SW 1271 (cell line): ENCODE results near the gene CEBPB.
"Not testable (repeated sequence)": the region's sequence is repeated elsewhere in the genome, so short reads cannot be mapped to it uniquely, and the experiment has no call there.

Experiments
- DNase-seq, 2 experiments: peaks; one replicate each; lab custom pipeline; 2025; lab: John Stamatoyannopoulos, UW

Gene CEBPB

DNA sequence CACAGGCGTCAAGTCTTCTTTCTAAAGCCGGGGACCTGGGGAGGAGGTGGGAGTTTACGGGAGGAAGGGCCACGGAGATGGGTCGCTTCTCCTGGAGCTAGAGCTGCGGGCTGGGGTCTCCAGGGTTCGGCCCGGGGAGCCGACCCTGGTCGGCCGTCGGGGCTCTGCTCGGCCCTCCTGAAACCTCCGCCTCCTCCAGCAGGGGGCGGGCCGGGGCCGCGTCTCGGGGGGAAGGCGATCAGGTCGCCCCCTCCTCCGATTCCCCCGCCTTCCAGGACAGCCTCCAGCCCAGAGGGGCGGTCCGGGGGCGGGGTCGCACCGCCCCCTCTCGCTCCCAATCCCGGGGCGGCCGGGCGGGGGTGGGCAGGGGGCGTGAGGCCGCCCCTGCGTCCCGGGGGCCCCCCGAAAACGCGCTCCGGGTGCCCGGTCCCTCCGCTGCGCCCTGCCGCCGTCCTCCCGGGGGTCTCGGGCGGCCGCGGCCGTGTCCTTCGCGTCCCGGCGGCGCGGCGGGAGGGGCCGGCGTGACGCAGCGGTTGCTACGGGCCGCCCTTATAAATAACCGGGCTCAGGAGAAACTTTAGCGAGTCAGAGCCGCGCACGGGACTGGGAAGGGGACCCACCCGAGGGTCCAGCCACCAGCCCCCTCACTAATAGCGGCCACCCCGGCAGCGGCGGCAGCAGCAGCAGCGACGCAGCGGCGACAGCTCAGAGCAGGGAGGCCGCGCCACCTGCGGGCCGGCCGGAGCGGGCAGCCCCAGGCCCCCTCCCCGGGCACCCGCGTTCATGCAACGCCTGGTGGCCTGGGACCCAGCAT lies at the start of gene CEBPB:
Gene CEBPB, plus strand, starts transcription at position 580 of the 814 bp plus-strand sequence. Its CDS starts 204 bp downstream, at position 784.
- DNase-seq = peak; percentile 73 to 91

DNA sequence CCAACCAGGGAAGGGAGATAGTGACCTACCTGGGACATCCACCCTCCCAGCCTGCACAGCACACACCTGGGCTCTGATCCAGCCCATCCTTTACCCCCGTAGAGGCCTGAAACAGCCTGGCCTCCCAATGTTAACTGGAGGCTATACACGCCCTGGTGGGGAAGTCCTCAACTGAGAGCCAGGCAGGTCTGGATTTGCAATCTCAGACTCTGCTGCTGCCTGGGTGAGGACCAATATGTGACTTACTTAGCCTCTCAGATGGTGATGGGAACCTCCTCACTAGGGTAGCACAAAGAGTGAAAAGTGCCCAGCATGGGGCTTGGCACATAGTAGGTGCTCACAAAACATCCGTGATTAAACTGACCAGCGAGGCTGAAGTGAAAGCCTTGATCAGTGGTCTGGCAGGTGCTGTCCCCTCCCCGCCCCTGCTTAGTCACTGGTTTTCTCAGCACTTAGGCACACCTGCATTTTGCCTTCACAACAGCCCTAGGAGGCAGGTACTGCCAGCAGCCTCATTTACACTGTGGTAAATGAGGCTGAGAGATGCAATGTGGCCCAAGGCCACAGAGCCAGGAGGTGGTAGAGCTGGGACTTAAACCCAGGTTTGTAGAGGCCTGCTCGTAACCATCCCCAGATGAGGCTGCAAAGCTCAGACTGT lies 49.5 kb upstream of the CEBPB start:
- DNase-seq = no peak

DNA sequence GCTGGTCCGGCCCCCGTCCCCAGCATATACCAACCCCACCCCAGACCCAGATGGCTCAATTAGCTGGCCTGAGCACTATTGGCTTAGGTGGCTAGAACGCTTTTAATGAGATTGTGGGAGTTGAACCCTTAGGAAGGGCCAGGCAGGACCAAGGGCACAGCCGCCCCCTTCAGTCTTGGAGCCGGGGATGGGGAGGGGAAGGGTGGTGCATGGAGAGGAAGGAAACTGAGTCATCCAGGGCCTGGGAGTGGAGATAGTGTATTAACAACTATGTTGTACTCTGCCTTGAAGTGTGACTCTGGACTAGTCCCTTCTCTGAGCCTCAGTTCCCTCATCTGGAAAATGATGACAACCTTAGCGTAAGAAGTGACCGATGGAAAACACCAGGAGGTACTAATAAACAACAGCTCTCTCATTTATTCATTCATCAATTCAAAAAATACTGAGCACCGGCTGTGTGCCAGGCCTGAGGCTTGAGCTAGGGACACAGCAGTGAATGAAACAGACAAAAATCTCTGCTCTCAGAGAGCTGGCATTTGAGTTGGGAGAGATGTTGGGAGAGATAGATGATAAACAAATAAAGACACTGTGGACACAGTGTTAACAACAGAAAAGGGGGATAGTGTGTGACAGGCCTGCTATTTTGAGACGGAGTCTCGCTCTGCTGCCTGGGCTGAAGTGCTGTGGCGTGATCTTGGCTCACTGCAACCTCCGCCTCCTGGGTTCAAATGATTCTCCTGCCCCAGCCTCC lies 48.6 kb upstream of the CEBPB start:
- no peak for DNase-seq

DNA sequence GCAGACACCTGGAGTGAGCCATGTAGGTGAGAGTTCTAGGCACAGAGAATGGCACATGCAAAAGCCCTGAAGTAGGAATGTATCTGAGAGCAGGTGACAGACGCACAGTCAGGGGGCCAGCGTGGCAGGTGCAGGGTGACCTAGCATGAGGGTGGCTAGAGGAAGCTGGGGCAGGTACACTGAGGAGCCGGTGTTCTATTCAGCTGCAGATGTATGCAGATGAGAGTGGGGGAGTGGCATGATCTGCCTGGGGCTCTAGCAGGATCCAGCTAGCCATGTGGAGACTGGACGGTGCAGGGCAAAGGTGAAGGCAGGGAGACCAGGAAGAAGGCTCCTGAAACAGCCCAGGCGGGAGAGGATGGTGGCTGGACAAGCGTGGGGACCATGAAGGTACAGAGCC lies 47.8 kb upstream of the CEBPB start:
- DNase-seq = no peak

DNA sequence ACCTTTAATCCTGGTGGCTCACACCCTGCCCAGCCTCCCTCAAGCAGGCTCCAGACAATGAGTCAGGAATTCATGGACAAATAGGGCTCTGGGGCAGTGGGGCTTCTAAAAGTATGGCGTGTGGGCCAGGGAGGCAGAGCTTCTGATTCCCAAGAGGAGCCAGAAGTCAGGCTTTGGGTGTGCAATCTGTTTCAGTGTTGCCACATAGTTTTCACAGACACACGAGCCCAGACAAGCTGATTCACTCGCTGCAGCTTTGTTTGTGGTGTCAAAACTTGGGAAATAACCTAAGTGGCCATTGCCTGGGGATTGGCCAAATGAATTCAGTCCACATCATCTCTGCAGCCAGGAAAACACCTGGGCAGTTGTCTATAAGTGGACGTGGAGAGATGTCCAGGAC lies 46.3 kb upstream of the CEBPB start:
- no peak for DNase-seq

DNA sequence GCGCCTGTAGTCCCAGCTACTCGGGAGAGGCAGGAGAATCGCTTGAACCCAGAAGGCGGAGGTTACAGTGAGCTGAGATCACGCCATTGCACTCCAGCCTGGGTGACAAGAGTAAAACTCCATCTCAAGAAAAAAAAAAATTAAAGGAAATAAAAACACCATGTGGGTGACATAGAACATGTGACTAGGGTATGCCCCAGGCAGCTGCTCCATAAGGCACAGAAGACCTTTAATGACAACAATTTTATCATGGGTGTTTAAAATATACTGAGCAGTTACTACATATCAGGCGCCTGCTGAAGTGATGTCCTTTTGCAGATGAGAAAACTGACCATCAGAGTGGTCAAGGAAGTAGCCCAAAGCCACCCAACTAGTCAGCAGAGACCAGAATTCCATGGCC lies 45.1 kb upstream of the CEBPB start:
- DNase-seq = no peak

DNA sequence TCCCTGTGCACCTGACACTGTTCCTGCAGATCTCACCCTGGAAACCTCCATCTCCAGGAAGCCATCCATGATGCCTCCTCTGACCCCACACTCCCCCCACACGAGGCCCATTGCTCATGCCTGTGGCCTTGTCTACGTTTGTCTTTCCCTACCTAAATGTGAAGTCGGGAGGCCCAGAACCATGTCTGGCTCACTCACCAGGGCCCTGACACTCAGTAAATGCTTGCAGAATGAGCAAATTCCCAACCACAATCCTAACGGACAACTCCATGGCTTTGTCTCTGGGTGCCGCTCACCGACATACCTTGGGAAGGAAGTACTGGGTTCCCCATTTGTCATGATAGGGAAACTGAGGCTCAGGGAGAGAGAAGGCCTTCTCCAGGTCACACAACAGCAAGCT lies 44.4 kb upstream of the CEBPB start:
- no peak for DNase-seq

DNA sequence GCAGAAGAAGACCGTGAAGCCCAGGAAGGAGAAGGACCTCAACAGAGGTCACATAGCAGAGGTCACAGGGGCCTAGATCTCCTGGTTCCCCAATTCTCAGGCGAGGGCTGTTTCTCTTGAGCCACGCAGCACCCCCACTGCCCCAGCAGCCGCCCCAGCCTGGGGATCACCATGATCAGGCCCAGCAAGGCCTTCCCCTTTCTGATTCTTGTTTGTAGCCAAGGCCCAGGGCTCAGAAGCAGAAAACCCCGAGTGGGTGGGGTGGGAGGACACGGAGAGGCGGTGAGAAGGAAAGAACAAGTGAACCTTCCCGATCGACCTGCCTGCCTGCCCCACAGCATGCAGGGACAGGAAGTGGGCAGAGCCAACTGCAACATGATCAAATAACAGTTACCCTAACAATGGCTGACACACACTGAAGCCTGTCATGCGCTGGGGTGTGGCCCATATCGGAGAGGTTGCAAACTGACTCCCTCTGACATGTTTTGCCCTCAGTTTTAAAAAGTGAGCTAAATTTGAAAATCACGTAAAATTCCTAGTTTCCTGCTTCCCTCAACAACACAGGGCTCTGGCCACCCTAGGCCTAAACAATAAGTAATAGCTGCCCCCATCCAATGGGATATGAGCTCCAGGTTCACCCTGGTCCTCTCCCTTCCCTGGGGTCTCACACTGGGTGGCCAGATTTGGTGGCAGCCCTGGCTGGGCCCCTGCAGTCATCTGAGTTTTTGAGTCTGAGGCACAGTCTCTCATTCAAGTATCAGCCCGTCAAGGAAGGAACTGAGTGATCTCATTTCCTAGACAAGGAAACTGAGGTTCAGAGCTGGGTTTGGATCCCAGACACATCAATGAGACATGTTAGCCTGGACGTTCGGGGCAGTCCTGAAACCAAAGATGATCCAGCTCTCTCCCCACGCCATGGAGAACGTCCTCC lies 43.6 kb upstream of the CEBPB start:
- no peak for DNase-seq

DNA sequence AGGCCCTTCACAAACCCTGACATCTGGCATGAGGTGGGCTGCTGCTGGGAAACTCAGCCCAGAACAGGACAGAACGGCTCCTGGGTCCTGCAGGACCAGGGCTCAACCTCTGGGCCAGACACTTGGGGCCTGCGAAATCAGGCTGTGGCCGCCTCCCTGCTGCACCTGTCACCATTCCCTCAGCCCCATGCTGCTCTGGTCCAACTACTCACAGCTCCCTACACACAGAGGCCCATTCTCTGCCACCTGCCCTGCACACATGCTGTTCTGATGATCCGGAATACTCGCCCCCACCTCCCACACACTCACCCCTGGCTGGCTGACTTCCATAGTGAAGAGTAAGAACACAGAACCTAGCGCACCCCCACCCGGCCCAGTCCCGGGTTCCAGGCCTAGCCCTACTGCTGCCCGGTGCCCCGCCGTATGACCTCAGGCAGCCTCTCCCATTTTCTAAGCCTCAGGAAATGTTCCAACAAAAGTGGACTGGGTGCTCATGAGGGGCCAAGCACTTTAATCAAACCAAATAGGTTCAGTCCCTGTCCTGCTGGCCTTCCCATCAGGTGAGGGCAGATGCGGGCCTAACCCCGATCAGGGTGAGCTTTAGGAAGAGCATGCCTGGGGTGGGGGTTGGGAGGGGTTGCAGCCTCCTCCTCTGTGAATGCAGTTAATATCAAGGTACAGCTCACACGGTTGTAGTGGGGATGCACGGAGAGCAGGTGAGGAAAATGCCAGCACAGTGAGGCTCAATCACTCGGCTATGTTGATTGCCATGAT lies 41.0 kb upstream of the CEBPB start:
- DNase-seq = no peak

DNA sequence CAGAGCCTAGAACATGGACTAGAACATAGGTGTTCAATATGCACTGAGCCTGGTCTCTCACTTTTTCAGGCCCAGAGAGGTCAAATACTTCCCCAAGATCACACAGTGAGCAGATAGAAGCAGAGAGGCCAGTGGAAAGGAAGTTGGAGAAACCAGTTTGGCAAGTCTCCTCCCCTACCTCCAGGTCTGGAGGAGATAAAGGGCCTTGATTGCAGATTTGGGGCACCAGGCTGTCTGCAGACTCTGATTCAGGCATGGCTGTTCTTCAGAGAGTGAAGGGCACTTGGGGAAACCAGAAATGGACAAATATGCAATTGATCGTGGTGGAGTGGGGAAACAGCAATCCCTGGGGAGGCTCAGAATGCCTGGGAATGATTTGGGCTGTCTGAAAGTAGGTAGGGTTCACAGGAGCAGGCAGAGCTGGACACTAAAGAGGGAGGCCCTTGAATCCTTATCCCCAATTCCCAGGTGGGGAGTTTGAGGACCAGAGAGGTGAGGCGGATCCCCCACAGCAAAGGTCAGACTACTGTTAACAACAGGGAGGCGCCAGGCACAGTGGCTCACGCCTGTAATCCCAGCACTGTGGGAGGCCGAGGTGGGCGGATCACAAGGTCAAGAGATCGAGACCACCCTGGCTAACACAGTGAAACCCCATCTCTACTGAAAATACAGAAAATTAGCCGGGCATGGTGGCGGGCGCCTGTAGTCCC lies 39.4 kb upstream of the CEBPB start:
- DNase-seq = no peak

DNA sequence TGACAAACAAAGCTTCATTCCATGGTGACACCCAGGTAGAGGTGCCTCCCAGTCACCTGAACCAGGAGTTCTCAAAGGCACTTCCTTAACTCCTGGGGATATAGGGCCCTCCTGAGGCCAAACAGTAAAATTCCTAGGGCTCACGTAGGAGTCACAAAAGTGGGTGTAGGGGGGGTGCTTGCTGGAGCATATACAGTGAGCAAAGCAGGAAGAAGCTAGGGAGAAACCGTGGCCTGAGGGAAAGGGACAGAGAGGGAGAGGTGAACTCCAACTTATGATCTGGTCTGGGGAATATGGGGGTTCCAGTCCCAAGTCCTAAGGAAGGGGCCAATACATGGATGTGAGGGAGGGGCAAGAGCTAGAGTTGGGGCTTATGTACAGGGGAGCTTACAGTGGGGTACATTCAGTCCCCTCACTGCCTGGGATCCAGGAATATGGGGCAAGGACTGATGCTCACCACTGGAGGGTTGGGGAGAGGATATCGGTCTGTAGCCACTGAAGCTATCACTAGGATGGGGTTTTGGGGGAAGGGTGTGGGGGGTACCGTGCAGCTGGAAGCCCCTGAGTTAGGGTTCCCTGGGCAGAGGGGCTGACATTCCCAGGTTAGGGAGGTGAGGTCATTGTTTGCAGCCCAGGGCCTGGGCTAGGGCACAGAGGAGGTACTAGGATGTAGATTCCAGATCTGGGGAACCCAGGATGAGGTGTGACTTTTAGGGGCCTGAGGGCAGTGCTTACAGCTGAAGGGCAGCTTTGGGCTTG lies 38.1 kb upstream of the CEBPB start:
- DNase-seq = no peak

DNA sequence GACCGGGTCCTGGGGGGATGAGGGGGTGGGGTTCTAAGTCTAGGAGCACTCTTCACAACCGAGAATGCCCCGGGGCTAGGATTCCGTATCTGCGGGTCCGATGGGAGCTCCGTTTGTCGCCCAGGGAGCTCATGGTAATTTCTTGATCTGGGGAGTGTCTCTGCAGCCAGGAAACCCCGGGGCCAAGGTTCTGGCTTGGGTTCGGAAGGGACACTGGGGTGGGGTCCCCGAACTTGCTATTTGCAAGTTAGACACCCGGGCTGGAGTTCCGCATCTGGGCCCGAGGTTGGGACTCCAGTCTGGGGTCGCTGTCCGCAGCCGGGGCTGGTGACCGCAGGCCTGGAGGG lies 37.5 kb upstream of the CEBPB start:
- DNase-seq = no peak

DNA sequence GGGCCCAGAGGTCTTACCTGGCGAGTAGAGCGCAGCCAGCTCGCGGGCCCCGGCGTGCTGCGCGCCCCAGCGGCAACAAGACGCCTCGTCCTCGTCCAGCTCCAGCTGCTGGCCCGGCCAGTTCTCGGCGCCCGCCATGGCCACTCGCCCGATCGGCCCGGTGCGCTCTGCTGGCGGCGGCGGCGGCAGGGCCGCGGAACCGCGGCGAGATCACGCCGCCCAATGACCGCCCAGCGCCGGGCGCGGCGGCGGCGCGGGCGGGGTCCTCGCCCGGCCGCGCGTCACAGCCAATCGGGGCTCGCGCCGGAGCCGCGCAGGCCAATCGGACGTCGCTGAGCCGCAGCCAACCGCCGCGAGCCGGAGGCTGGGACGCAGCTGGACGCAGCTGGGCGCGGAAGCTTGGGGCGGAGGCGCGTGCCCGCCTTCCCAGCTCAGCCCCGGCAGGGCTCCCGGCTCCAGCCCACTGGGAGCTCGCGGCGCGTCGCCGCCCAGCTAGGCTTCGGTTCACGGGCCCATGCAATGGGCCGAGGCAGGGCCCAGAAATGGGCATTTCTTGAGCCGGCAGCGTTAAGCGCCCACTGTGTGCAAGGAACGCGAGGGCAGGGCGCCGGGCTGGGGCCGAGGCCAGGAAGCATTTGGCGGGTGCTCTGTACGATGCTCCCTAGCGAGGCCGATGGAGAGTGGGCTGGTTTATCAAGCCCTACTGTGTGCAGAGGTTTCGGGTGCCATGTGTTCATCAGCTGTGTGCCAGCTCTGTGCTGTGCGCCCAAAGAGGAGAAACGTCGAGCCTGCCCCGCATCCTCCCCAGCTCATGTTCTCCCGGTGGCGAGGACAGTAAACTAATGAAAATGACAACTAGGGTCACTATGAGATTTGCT lies 36.9 kb upstream of the CEBPB start, which contains the start of gene PEDS1:
Gene PEDS1, minus strand, starts transcription at position 224 of the 878 bp plus-strand sequence. Its CDS starts 86 bp downstream, at position 138.
- DNase-seq = peak; percentile 53 to 67

DNA sequence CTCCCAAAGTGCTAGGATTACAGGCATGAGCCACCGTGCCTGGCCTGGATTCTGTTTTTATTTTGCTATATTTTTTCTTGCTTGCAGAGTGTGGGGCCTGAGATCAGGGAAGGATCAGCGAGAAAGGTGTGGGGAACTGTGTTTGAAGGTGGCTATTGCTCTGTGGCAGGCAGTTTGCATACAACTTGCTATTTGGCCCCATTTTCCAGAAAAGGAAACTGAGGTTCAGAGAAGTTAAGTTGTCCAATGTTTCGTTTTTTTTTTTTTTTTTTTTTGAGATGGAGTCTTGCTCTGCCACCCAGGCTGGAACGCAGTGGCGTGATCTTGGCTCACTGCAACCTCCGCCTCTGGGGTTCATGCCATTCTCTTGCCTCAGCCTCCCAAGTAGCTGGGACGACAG lies 29.1 kb upstream of the CEBPB start:
- DNase-seq = not testable (repeated sequence)

DNA sequence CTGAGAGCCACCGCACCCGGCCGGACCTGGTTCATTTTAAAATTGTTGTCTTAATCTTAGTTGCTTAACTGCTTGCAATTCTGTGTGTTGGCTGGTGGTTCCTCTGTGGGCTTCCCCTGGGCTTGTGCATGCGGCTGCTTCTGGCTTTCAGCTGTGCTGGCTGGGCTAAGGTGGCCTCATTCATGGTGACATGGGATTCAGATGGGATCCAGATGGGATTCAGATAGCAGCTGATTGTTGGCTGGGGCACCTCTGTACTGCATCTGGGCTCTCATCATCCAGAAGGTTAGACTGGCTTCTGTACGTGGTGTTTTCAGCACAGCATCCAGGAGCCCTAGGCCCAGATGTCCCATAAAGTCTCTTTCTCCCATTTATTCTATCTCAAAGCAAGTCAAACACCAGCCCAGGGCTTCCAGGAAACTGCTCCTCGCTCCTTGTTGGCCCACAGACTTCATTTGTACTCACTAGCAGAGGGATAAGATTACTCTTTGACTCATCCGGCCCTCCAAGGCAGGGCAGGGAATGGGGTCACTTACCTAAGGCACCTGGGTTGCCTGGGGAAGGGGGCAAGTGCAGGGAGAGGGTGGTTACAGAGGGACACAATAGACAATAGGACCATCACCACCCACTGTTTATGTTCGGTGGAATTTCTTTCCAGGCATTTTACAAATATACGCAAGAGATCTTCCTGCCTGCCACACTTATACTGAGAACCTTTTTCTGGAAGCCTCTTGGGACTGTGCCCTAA lies 26.9 kb upstream of the CEBPB start:
- no peak for DNase-seq

DNA sequence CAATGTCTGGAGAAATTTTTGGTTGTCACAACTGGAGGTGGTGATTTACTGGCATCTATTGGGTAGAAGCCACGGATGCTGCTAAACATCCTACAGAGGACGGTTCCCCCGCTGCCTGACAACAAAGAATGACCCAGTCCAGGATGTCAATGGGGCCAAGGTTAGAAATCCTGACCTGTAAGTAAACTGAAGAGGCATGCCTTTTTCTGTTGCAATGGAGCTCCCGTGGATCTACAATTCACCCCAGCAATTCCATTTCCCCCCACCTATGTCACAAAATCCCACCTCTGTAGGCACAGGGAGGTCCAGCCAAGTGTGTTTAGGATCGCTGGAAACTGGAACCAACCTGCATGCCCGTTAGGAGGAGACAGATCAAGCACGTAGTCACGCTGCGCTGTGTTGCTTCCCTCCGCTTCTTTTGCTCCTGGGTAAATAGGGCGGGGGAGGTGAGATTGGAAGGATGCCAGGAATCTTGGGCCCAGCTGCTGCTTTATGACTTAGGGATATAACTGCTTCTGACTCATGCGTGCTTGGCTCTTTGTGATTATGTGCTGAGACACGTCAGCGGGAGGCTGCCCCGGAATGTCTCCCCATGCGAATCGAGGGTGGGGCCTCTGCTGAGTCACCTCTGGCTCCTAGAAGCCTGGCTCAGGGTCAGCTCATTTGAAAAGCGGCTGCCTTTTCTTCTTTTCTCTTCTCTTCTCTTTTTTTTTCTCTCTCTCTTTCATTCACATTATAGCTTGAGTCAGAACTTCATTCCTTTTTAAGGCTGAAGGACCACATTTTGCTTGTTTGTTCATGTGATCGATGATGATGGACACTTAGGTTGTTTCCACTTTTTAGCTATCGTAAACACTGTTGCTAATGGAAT lies 24.7 kb upstream of the CEBPB start:
- peak; percentile 100 for DNase-seq

DNA sequence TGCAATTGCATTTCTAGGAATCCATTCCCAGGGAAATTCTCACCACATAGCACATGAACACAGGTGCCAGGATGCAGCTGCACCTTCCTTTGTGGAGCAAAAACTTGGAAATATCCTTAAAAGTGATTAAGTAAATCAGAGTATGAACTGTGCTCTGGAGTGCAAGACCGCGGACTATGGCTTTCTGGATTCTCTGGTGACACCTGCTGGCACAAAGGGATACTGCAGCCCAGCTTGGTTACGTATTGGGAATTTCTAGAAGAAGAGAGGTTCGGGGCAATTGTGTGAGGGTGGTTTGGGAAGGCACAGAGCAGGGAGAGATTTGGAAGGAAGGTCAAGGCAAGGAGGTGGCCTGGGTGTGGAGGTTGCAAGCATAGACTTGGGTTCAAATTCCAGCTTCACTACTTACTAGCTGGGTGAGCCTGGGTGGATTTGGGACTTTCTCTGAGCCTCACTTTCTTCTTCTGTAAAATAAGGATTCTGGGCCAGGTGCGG lies 21.3 kb upstream of the CEBPB start:
- peak; percentile 43 to 77 for DNase-seq
